Measurements from ENCODE around the gene ATP5MG. TPM values are rescaled to one million over a fixed set of nuclear protein-coding genes. Genes with fewer than 3 reads are reported as not detected.

ATP5MG gene
- total RNA-seq, 1 experiment from 2014 or later, result 205 TPM

DNA sequence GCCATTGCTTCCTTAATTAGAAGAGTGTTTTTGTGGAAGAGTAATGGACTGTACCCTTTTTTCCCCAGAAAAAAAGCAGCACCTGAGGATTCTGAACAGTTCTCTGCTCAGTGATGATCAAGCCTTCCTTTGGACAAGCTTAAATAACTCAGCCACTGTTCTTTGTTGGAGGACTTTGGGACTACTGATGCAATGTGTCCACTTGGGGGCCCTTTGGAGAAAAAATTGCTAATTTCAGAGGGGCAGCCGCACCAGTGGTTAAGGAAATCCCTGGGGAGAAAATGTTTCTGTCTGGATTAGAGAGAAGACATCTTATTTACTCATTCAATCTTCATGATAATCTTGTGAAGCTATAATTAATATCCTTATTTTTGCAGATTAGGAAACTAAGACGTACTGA, 29.6 kb downstream of the ATP5MG start:
- no peaks in the 10 kb centered on the region for H4K20me1 ChIP-seq (ENCODE audit: insufficient read depth)
- no peak for ATAC-seq
- no peak for DNase-seq (ENCODE audit: low read depth, low spot score)
- no peak overlapping the region for H2AFZ ChIP-seq (ENCODE audit: low read depth, low read length, poor library complexity, severe bottlenecking)
- no peak overlapping the region for H3K4me3 ChIP-seq (replicated peaks in 1 of 2; ENCODE audit: low read depth in 1 of 2, low read length in 2 of 2)
- ChIA-PET POLR2A (no interaction called here), RAD21 (ENCODE audit: low non-redundant PET in 1 of 2, low total read pairs in 2 of 2, uncharacterized antibody in 2 of 2, unreplicated experiment in 2 of 2) (no interaction called here), CTCF (interaction anchor here (0.8 kb wide), 1 partner anchor 232 kb away, joined by 5 read pairs; no protein-coding TSS in a partner anchor)
- no peaks in the 10 kb centered on the region for H3K9me3 ChIP-seq (ENCODE audit: control insufficient read depth in 1 of 2, insufficient read depth in 1 of 2, low read depth in 1 of 2, low read length in 2 of 2)
- TF ChIP-seq SP1 (IDR thresholded peaks at IDR 0.05; ENCODE audit: low read depth), result no peak
- TF ChIP-seq, protein P1, sequence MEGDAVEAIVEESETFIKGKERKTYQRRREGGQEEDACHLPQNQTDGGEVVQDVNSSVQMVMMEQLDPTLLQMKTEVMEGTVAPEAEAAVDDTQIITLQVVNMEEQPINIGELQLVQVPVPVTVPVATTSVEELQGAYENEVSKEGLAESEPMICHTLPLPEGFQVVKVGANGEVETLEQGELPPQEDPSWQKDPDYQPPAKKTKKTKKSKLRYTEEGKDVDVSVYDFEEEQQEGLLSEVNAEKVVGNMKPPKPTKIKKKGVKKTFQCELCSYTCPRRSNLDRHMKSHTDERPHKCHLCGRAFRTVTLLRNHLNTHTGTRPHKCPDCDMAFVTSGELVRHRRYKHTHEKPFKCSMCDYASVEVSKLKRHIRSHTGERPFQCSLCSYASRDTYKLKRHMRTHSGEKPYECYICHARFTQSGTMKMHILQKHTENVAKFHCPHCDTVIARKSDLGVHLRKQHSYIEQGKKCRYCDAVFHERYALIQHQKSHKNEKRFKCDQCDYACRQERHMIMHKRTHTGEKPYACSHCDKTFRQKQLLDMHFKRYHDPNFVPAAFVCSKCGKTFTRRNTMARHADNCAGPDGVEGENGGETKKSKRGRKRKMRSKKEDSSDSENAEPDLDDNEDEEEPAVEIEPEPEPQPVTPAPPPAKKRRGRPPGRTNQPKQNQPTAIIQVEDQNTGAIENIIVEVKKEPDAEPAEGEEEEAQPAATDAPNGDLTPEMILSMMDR (IDR thresholded peaks at IDR 0.05 in 2 of 3, conservative IDR thresholded peaks at IDR 0.05 in 1 of 3; ENCODE audit: borderline replicate concordance in 1 of 3, insufficient read depth in 1 of 3, low read depth in 2 of 3, low read length in 2 of 3), result peak in 1 of 3 experiments; percentile 3; a peak in 1 of 6 replicates
- H3K27ac ChIP-seq (ENCODE audit: low read depth, low read length), result no peak overlapping the region
- H3K36me3 ChIP-seq (ENCODE audit: control insufficient read depth in 1 of 2, insufficient read depth in 2 of 2, low read length in 2 of 2), result no peaks in the 10 kb centered on the region
- no peaks in the 10 kb centered on the region for H3K79me2 ChIP-seq (ENCODE audit: insufficient read depth, low read length)
- peaks cover 6 to 14% of the 10 kb centered on the region in 2 experiments; a peak in 2 of 4 replicates for H3K4me1 ChIP-seq (ENCODE audit: control insufficient read depth in 1 of 2, insufficient read depth in 2 of 2, low read length in 2 of 2)
- no peak overlapping the region for H3K9ac ChIP-seq (ENCODE audit: low read length)
- H3K27me3 ChIP-seq (ENCODE audit: insufficient read depth, low read length), result no peaks in the 10 kb centered on the region
- no TSS peak for BruUV-seq (replicated peaks)
- H3K4me2 ChIP-seq (ENCODE audit: low read length), result no peak overlapping the region
- intact Hi-C loops (cut with micrococcal nuclease), result no loop called here
- H3K9me2 ChIP-seq (ENCODE audit: insufficient read depth), result no peaks in the 10 kb centered on the region

DNA sequence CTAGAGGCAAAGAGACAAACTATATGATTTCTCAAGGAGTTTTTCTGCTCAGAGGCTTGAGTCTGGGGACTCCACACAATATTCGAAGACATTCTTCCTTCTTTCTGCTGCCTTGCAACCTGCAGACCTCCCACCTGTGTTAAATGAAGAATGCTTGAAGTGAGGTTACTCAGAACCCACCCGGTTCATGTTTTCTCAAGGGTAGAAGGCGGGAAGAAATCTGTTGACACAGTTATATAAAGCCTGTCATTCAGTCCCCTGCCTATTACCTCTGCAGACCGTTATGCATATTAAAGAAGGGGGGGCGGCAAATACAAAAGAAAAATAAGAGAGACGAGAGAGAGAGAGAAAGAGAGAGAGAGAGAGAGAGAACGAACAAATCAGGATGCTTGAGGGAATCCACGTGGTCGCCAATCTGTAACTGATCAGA, 32.7 kb downstream of the ATP5MG start:
- RAD21 ChIA-PET (ENCODE audit: low non-redundant PET in 1 of 2, low total read pairs in 2 of 2, uncharacterized antibody in 2 of 2, unreplicated experiment in 2 of 2), result no interaction called here
- peaks cover 16 to 30% of the 10 kb centered on the region in 2 experiments for H3K4me1 ChIP-seq (ENCODE audit: control insufficient read depth in 1 of 2, insufficient read depth in 2 of 2, low read length in 2 of 2)
- BruUV-seq (replicated peaks), result no TSS peak
- H3K4me2 ChIP-seq (ENCODE audit: low read length), result peak overlapping the region; percentile 93; the same call in 1 of the 2 replicates
- no peaks in the 10 kb centered on the region for H3K27me3 ChIP-seq (ENCODE audit: insufficient read depth, low read length)
- ATAC-seq (no peak), DNase-seq (ENCODE audit: low read depth, low spot score) (no peak)
- H3K79me2 ChIP-seq (ENCODE audit: insufficient read depth, low read length), result peaks cover 26% of the 10 kb centered on the region
- no peaks in the 10 kb centered on the region for H3K36me3 ChIP-seq (ENCODE audit: control insufficient read depth in 1 of 2, insufficient read depth in 2 of 2, low read length in 2 of 2)
- no peaks in the 10 kb centered on the region for H3K9me2 ChIP-seq (ENCODE audit: insufficient read depth)
- H3K4me3 ChIP-seq (replicated peaks in 1 of 2; ENCODE audit: low read depth in 1 of 2, low read length in 2 of 2), result no peak overlapping the region
- no peaks in the 10 kb centered on the region for H3K9me3 ChIP-seq (ENCODE audit: control insufficient read depth in 1 of 2, insufficient read depth in 1 of 2, low read depth in 1 of 2, low read length in 2 of 2)
- POLR2A ChIA-PET, result no interaction called here
- intact Hi-C loops (cut with micrococcal nuclease), result no loop called here
- H2AFZ ChIP-seq (ENCODE audit: low read depth, low read length, poor library complexity, severe bottlenecking), result no peak overlapping the region
- H4K20me1 ChIP-seq (ENCODE audit: insufficient read depth), result peaks cover 5% of the 10 kb centered on the region; the same call in 1 of the 2 replicates
- H3K27ac ChIP-seq (ENCODE audit: low read depth, low read length), result no peak overlapping the region
- CTCF ChIA-PET, result no interaction called here
- H3K9ac ChIP-seq (ENCODE audit: low read length), result no peak overlapping the region
- TF ChIP-seq, protein P2, sequence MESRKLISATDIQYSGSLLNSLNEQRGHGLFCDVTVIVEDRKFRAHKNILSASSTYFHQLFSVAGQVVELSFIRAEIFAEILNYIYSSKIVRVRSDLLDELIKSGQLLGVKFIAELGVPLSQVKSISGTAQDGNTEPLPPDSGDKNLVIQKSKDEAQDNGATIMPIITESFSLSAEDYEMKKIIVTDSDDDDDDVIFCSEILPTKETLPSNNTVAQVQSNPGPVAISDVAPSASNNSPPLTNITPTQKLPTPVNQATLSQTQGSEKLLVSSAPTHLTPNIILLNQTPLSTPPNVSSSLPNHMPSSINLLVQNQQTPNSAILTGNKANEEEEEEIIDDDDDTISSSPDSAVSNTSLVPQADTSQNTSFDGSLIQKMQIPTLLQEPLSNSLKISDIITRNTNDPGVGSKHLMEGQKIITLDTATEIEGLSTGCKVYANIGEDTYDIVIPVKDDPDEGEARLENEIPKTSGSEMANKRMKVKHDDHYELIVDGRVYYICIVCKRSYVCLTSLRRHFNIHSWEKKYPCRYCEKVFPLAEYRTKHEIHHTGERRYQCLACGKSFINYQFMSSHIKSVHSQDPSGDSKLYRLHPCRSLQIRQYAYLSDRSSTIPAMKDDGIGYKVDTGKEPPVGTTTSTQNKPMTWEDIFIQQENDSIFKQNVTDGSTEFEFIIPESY (IDR thresholded peaks at IDR 0.05; ENCODE audit: extremely low read depth, insufficient replicate concordance, low read length), result no peak
- no peak for TF ChIP-seq POLR2AphosphoS5 (IDR thresholded peaks at IDR 0.05; ENCODE audit: low read depth, low read length)
- TF ChIP-seq CEBPB (IDR thresholded peaks at IDR 0.05; ENCODE audit: low read depth), result no peak
- TF ChIP-seq SRF (IDR thresholded peaks at IDR 0.05; ENCODE audit: low read depth), result no peak
- TF ChIP-seq RAD21 (IDR thresholded peaks at IDR 0.05; ENCODE audit: low read depth), result no peak
- TF ChIP-seq ZNF274 (IDR thresholded peaks at IDR 0.05; ENCODE audit: low read depth, low read length), result no peak
- no peak for TF ChIP-seq EZH2 (IDR thresholded peaks at IDR 0.05)
- no peak for TF ChIP-seq TCF7L2 (IDR thresholded peaks at IDR 0.05; ENCODE audit: borderline replicate concordance, extremely low read depth, insufficient read depth, insufficient read length)
- no peak for TF ChIP-seq SP1 (IDR thresholded peaks at IDR 0.05; ENCODE audit: low read depth)
- no peak for TF ChIP-seq ELF1 (IDR thresholded peaks at IDR 0.05; ENCODE audit: borderline replicate concordance, low read depth)
- TF ChIP-seq JUND (IDR thresholded peaks at IDR 0.05), result no peak
- no peak for TF ChIP-seq CBX3 (IDR thresholded peaks at IDR 0.05; ENCODE audit: low read depth)
- TF ChIP-seq, protein P3, sequence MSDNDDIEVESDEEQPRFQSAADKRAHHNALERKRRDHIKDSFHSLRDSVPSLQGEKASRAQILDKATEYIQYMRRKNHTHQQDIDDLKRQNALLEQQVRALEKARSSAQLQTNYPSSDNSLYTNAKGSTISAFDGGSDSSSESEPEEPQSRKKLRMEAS (IDR thresholded peaks at IDR 0.05), result no peak
- TF ChIP-seq SIN3A (IDR thresholded peaks at IDR 0.05; ENCODE audit: low read depth), result no peak
- TF ChIP-seq ZFX (IDR thresholded peaks at IDR 0.05), result no peak
- no peak for TF ChIP-seq EGR1 (IDR thresholded peaks at IDR 0.05; ENCODE audit: low read depth)
